K562 (cell line): Measurements from ENCODE around the gene DNAJB1. TPM values are rescaled to one million over a fixed set of nuclear protein-coding genes. Genes with fewer than 3 reads are reported as not detected.

ENCODE experiments used
- CC2D1A ChIP-seq: fragments of 450-650 bp; IDR thresholded peaks from 2 replicates; pipeline ENCODE4 v1.6.1; 2017; ENCODE audit warnings: mild to moderate bottlenecking
- HIVEP1 ChIP-seq: fragments of 250-450 bp; sonication (Bioruptor Pico); IDR thresholded peaks from 2 replicates; pipeline ENCODE4 v1.4.0; 2020; ENCODE audit warnings: mild to moderate bottlenecking
- IFI16 ChIP-seq: fragments of 250-450 bp; sonication (Bioruptor Pico); IDR thresholded peaks from 2 replicates; pipeline ENCODE4 v2.1.2; 2022; ENCODE audit warnings: mild to moderate bottlenecking, inconsistent platforms
- KDM5B ChIP-seq: fragments of 200-600 bp; sonication (generic); IDR thresholded peaks from 2 replicates; pipeline ENCODE4 v1.6.1; 2012; ENCODE audit warnings: low read depth, mild to moderate bottlenecking, moderate library complexity, low read length, control low read depth, inconsistent platforms; ENCODE audit not compliant: insufficient replicate concordance
- NUFIP1 ChIP-seq: fragments of 450-650 bp; IDR thresholded peaks from 2 replicates; pipeline ENCODE4 v1.6.1; 2018; ENCODE audit not compliant: partially characterized antibody
- POLR2A ChIP-seq: fragments of 450-650 bp; conservative IDR thresholded peaks from 2 replicates; pipeline ENCODE4 v1.6.1; 2016
- POLR2H ChIP-seq: IDR thresholded peaks from 2 replicates; pipeline ENCODE4 v1.6.1; 2016; ENCODE audit warnings: missing genetic modification characterization, low read depth, mild to moderate bottlenecking, control low read depth, missing compliant biosample characterization, moderate library complexity
- PTBP1 ChIP-seq: fragments of 200-400 bp; formaldehyde crosslinking; IDR thresholded peaks from 2 replicates; pipeline ENCODE4 v1.6.1; 2017; ENCODE audit warnings: low read depth, low read length
- RFX1 ChIP-seq: fragments of 450-650 bp; IDR thresholded peaks from 2 replicates; pipeline ENCODE4 v1.6.1; 2016; ENCODE audit warnings: mild to moderate bottlenecking, moderate library complexity
- SIN3B ChIP-seq: fragments of 450-650 bp; IDR thresholded peaks from 2 replicates; pipeline ENCODE4 v1.6.1; 2017; ENCODE audit warnings: low read depth, mild to moderate bottlenecking, moderate library complexity
- SPI1 ChIP-seq: IDR thresholded peaks from 2 replicates; pipeline ENCODE4 v1.6.1; 2011; ENCODE audit warnings: low read depth, low read length, control low read depth, borderline replicate concordance
- SRSF1 ChIP-seq: fragments of 200-400 bp; formaldehyde crosslinking; IDR thresholded peaks from 2 replicates; pipeline ENCODE4 v1.6.1; 2017; ENCODE audit warnings: mild to moderate bottlenecking, low read depth, low read length, moderate library complexity
- STAG1 ChIP-seq: sonication (generic); formaldehyde crosslinking; IDR thresholded peaks from 2 replicates; pipeline ENCODE4 v1.5.0; 2020; ENCODE audit warnings: missing genetic modification reagents, borderline replicate concordance
- TAF9B ChIP-seq: fragments of 450-650 bp; IDR thresholded peaks from 2 replicates; pipeline ENCODE4 v1.6.1; 2018; ENCODE audit warnings: mild to moderate bottlenecking; ENCODE audit not compliant: partially characterized antibody
- TOE1 ChIP-seq, 2 experiments: fragments of 450-650 bp in 1 of 2; sonication (generic) in 1 of 2; formaldehyde crosslinking in 1 of 2; IDR thresholded peaks; 2 replicates each; pipeline versions ENCODE4 v1.7.1 to v1.8.0; 2016 to 2022; ENCODE audit warnings: borderline replicate concordance in 2 of 2, mild to moderate bottlenecking in 2 of 2, antibody characterized with exemption in 1 of 2, inconsistent platforms in 1 of 2, low read depth in 1 of 2, missing genetic modification reagents in 1 of 2, moderate library complexity in 1 of 2
- TRIM28 ChIP-seq: fragments of 450-650 bp; IDR thresholded peaks from 2 replicates; pipeline ENCODE4 v1.6.1; 2017
- ZC3H11A ChIP-seq: IDR thresholded peaks from 2 replicates; pipeline ENCODE4 v1.6.1; 2012; ENCODE audit warnings: low read depth, low read length, improper control_type of control experiment
- ZNF436 ChIP-seq: fragments of 250-450, 450-650 bp; sonication (Bioruptor Pico); formaldehyde crosslinking; IDR thresholded peaks from 2 replicates; pipeline ENCODE4 v1.7.0; 2020; ENCODE audit warnings: mild to moderate bottlenecking
- polyA plus RNA-seq, 8 experiments: library from polyadenylated mRNA; depleted of rRNA in 4 of 8; stranded (reverse) in 5 of 8; unstranded in 3 of 8; fragments of >200 nt; fragmentation: Nextera tagmentation in 2 of 8; fragmentation: Illumina TruSeq in 1 of 8; extraction: Ambion mirVana in 2 of 8; extraction: Trizol in 1 of 8; gene quantifications; 2 replicates each; pipeline versions ENCODE4 v1.2.1 to v1.2.3, GENCODE V29; 2011 to 2014; ENCODE audit warnings: inconsistent platforms in 1 of 8, missing spikeins in 1 of 8
- total RNA-seq, 7 experiments: library from RNA; depleted of rRNA in 6 of 7; stranded (reverse); fragments of >200 nt in 6 of 7; fragmentation: Illumina TruSeq in 2 of 7; extraction: Trizol in 2 of 7; gene quantifications; 2 replicates each; pipeline versions ENCODE4 v1.2.1 to v1.2.3, GENCODE V29; 2011 to 2021; ENCODE audit warnings: low replicate concordance in 1 of 7
- TF ChIP-seq, protein P1 (sequence below): IDR thresholded peaks from 3 replicates; pipeline ENCODE4 v1.6.1; 2011; ENCODE audit warnings: borderline replicate concordance, mild to moderate bottlenecking; ENCODE audit not compliant: insufficient read length, insufficient read depth
- TF ChIP-seq, protein P2 (sequence below): sonication (generic); formaldehyde crosslinking; IDR thresholded peaks from 2 replicates; pipeline ENCODE4 v1.8.1; 2023; ENCODE audit warnings: mild to moderate bottlenecking, missing genetic modification reagents, moderate library complexity
- TF ChIP-seq, protein P3 (sequence below): sonication (generic); formaldehyde crosslinking; IDR thresholded peaks from 2 replicates; pipeline ENCODE4 v1.8.0; 2022; ENCODE audit warnings: mild to moderate bottlenecking, low read depth, missing genetic modification reagents
- TF ChIP-seq, protein P4 (sequence below): sonication (generic); formaldehyde crosslinking; IDR thresholded peaks from 2 replicates; pipeline ENCODE4 v1.8.1; 2023; ENCODE audit warnings: mild to moderate bottlenecking, missing genetic modification reagents
- TF ChIP-seq, protein P5 (sequence below), 2 experiments: fragments of 450-650 bp; IDR thresholded peaks; 2 replicates each; pipeline ENCODE4 v1.6.1; 2016

DNAJB1 gene
- total and polyA plus RNA-seq, 9 of the 15 experiments (the other 6 are each of a cell fraction or from before 2014, with no cell fraction given): 13.2 to 113 (median 62.1) TPM

DNA sequence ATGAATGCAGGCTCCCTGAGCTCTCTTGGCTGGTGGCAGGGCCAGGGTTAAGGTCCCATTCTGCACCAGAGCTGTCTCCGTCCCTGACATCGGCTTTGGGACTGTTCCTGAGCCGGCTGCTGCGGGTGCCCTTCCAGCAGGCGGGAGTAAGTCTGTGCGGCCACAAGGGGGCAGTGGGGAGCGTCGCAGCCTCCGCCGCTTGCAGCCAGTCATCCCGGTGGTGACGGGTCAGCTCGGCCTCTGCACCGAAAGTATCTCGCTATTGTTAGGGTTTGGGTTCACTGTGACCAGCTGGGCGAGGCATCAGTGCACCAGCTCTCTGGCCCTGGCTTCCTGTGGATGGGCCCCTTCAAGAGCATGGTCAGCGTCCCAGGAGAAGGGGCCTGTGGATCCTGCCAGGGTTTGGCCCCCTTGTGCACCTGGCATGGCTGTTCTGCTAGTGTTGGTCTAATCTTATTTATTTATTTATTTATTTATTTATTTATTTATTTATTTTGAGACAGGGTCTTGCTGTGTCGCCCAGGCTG, 38.5 kb upstream of the DNAJB1 start (continued):
- TF ChIP-seq, protein P1, sequence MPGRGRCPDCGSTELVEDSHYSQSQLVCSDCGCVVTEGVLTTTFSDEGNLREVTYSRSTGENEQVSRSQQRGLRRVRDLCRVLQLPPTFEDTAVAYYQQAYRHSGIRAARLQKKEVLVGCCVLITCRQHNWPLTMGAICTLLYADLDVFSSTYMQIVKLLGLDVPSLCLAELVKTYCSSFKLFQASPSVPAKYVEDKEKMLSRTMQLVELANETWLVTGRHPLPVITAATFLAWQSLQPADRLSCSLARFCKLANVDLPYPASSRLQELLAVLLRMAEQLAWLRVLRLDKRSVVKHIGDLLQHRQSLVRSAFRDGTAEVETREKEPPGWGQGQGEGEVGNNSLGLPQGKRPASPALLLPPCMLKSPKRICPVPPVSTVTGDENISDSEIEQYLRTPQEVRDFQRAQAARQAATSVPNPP: no peak
- TF ChIP-seq, protein P2, sequence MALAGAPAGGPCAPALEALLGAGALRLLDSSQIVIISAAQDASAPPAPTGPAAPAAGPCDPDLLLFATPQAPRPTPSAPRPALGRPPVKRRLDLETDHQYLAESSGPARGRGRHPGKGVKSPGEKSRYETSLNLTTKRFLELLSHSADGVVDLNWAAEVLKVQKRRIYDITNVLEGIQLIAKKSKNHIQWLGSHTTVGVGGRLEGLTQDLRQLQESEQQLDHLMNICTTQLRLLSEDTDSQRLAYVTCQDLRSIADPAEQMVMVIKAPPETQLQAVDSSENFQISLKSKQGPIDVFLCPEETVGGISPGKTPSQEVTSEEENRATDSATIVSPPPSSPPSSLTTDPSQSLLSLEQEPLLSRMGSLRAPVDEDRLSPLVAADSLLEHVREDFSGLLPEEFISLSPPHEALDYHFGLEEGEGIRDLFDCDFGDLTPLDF (CRISPR knock-in tag): no peak
- TF ChIP-seq POLR2A (no peak), SIN3B (no peak), PTBP1 (no peak), IFI16 (CRISPR knock-in tag) (no peak), HIVEP1 (CRISPR knock-in tag) (no peak), SPI1 (no peak), ZC3H11A (no peak), POLR2H (no peak), TRIM28 (no peak), ZNF436 (no peak), NUFIP1 (no peak), TOE1 (IDR thresholded peaks at IDR 0.05; ENCODE audit: borderline replicate concordance) (0 out of 2 replicates have a peak, but pooled peaks have one; percentile 16), TOE1 (CRISPR knock-in tag; IDR thresholded peaks at IDR 0.05; ENCODE audit: borderline replicate concordance, low read depth) (no peak), SRSF1 (no peak), KDM5B (no peak), STAG1 (CRISPR knock-in tag) (peak; percentile 62; the same call in 1 of the 2 replicates), RFX1 (no peak), TAF9B (no peak), CC2D1A (peak; percentile 30; the same call in 1 of the 2 replicates)
- TF ChIP-seq, protein P3, sequence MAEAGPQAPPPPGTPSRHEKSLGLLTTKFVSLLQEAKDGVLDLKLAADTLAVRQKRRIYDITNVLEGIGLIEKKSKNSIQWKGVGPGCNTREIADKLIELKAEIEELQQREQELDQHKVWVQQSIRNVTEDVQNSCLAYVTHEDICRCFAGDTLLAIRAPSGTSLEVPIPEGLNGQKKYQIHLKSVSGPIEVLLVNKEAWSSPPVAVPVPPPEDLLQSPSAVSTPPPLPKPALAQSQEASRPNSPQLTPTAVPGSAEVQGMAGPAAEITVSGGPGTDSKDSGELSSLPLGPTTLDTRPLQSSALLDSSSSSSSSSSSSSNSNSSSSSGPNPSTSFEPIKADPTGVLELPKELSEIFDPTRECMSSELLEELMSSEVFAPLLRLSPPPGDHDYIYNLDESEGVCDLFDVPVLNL (CRISPR knock-in tag): no peak
- TF ChIP-seq, protein P4, sequence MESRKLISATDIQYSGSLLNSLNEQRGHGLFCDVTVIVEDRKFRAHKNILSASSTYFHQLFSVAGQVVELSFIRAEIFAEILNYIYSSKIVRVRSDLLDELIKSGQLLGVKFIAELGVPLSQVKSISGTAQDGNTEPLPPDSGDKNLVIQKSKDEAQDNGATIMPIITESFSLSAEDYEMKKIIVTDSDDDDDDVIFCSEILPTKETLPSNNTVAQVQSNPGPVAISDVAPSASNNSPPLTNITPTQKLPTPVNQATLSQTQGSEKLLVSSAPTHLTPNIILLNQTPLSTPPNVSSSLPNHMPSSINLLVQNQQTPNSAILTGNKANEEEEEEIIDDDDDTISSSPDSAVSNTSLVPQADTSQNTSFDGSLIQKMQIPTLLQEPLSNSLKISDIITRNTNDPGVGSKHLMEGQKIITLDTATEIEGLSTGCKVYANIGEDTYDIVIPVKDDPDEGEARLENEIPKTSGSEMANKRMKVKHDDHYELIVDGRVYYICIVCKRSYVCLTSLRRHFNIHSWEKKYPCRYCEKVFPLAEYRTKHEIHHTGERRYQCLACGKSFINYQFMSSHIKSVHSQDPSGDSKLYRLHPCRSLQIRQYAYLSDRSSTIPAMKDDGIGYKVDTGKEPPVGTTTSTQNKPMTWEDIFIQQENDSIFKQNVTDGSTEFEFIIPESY (CRISPR knock-in tag): peak; percentile 57; the same call in 1 of the 2 replicates
- TF ChIP-seq, protein P5, sequence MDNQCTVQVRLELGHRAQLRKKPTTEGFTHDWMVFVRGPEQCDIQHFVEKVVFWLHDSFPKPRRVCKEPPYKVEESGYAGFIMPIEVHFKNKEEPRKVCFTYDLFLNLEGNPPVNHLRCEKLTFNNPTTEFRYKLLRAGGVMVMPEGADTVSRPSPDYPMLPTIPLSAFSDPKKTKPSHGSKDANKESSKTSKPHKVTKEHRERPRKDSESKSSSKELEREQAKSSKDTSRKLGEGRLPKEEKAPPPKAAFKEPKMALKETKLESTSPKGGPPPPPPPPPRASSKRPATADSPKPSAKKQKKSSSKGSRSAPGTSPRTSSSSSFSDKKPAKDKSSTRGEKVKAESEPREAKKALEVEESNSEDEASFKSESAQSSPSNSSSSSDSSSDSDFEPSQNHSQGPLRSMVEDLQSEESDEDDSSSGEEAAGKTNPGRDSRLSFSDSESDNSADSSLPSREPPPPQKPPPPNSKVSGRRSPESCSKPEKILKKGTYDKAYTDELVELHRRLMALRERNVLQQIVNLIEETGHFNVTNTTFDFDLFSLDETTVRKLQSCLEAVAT (IDR thresholded peaks at IDR 0.05): no peak
